ENCODE results near the gene PPP6C.

Gene PPP6C

DNA sequence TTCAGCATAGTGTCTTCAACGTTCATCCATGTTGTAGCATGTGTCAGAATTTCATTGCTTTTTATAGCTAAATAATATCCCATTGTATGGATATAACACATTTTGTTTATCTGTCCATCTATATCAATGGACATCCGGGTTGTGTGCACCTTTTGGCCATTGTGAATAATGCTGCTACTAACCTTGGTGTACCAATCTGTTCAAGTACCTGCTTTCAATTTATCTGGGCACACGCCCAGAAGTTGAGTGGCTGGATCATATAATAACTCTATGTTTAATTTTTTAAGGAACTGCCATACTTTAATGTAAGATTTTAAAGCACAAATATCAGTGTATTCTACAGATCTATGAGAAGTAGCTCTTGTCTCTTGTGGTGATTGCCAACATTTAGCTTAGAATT is 89.8 kb downstream of the PPP6C start:
- DNase-seq (ENCODE audit: low read depth in 1 of 2, low spot score in 1 of 2) = no peak
